Gastroesophageal sphincter (tissue), 3 donors: ENCODE measurements around the gene SMIM7.
"Not testable (repeated sequence)": the region's sequence is repeated elsewhere in the genome, so short reads cannot be mapped to it uniquely, and the experiment has no call there.

Source experiments
- EP300 ChIP-seq: sonication (generic); formaldehyde crosslinking; IDR thresholded peaks from one replicate; pipeline ENCODE4 v1.6.1; 2017; ENCODE audit warnings: antibody characterized with exemption, mild to moderate bottlenecking
- POLR2A ChIP-seq, 2 donors: fragments of 450-650 bp; IDR thresholded peaks; one replicate each; pipeline ENCODE4 v1.6.1; 2017; ENCODE audit warnings: antibody characterized with exemption in 2 of 2, mild to moderate bottlenecking in 2 of 2, moderate library complexity in 1 of 2
- TF ChIP-seq, protein P1 (sequence below), 4 experiments: fragments of 200-600 bp in 2 of 4; fragments of 450-650 bp in 2 of 4; sonication (generic) in 1 of 4; IDR thresholded peaks; one replicate each; pipeline ENCODE4 v1.5.1; 2017 to 2019; ENCODE audit warnings: antibody characterized with exemption in 4 of 4, mild to moderate bottlenecking in 2 of 4, moderate library complexity in 2 of 4

- not testable (repeated sequence) for TF ChIP-seq POLR2A (IDR thresholded peaks at IDR 0.05); EP300
- TF ChIP-seq, protein P1, sequence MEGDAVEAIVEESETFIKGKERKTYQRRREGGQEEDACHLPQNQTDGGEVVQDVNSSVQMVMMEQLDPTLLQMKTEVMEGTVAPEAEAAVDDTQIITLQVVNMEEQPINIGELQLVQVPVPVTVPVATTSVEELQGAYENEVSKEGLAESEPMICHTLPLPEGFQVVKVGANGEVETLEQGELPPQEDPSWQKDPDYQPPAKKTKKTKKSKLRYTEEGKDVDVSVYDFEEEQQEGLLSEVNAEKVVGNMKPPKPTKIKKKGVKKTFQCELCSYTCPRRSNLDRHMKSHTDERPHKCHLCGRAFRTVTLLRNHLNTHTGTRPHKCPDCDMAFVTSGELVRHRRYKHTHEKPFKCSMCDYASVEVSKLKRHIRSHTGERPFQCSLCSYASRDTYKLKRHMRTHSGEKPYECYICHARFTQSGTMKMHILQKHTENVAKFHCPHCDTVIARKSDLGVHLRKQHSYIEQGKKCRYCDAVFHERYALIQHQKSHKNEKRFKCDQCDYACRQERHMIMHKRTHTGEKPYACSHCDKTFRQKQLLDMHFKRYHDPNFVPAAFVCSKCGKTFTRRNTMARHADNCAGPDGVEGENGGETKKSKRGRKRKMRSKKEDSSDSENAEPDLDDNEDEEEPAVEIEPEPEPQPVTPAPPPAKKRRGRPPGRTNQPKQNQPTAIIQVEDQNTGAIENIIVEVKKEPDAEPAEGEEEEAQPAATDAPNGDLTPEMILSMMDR (IDR thresholded peaks at IDR 0.05): not testable (repeated sequence)
Observed at GRCh38 chr19:16651421-16652188, 8.3 kb downstream of the SMIM7 start.
